AG04450 (cell line): ENCODE measurements around the gene LRP1B. TPM values are rescaled to one million over a fixed set of nuclear protein-coding genes. Genes with fewer than 3 reads are reported as not detected.

Experiments used
- CTCF ChIA-PET: fragments of 300-600, 350-600 bp; formaldehyde crosslinking; extraction: SDS; loops from one replicate; lab custom pipeline; 2022; ENCODE audit warnings: antibody characterized with exemption, inconsistent platforms; lab: Charles Lee
- POLR2A ChIA-PET: fragments of 350-600 bp; formaldehyde crosslinking; extraction: SDS; loops from one replicate; lab custom pipeline; 2021; ENCODE audit warnings: antibody characterized with exemption, inconsistent platforms; lab: Yijun Ruan, JAX
- DNase-seq: peaks from one replicate; pipeline ENCODE4 v3.0.0-alpha.2; 2011; ENCODE audit warnings: low read depth, low spot score
- H3K27ac ChIP-seq: one replicate; pipeline ENCODE4 v1.5.1; 2012; ENCODE audit warnings: low read depth, low read length, control low read depth
- H3K27me3 ChIP-seq: one replicate; pipeline ENCODE4 v1.6.0; 2012; ENCODE audit warnings: low read length; ENCODE audit not compliant: control insufficient read depth, insufficient read depth
- H3K4me3 ChIP-seq: 2 replicates; pipeline ENCODE4 v1.5.1; 2011; ENCODE audit warnings: mild to moderate bottlenecking, low read depth, low read length, control low read depth
- H3K9me3 ChIP-seq: 2 replicates; pipeline ENCODE4 v1.5.1; 2012; ENCODE audit warnings: low read length; ENCODE audit not compliant: control insufficient read depth, insufficient read depth
- CTCF ChIP-seq: IDR thresholded peaks from 2 replicates; pipeline ENCODE4 v1.5.1; 2011; ENCODE audit warnings: low read depth, low read length, control low read depth, inconsistent platforms
- polyA plus RNA-seq: library from polyadenylated mRNA; depleted of rRNA; stranded (reverse); fragments of >200 nt; gene quantifications from 2 replicates; pipeline ENCODE4 v1.2.3, GENCODE V29; 2011

LRP1B gene
- polyA plus RNA-seq, 1 experiment: 0.15 TPM

GRCh38 chr2:140257692-140258300, 1873.0 kb downstream of the LRP1B start:
- ChIA-PET POLR2A (no interaction called here), CTCF (no interaction called here)

GRCh38 chr2:140256080-140256479, 1874.7 kb downstream of the LRP1B start:
- TF ChIP-seq CTCF: no peak
- no peak overlapping the region for H3K27ac ChIP-seq
- no peak for DNase-seq
- H3K4me3 ChIP-seq: no peak overlapping the region
- H3K27me3 ChIP-seq: no peaks in the 10 kb centered on the region
- ChIA-PET POLR2A (no interaction called here), CTCF (interaction anchor here (0.6 kb wide), 1 partner anchor 1573 kb away, joined by 3 read pairs; no protein-coding TSS in a partner anchor)
- H3K9me3 ChIP-seq: no peaks in the 10 kb centered on the region

More at GRCh38 chr2:140257692-140258300, 1873.0 kb downstream of the LRP1B start:
- Histone ChIP-seq H3K27me3 (no peaks in the 10 kb centered on the region), H3K4me3 (no peak overlapping the region), H3K27ac (no peak overlapping the region), H3K9me3 (no peaks in the 10 kb centered on the region)
- no peak for DNase-seq
- TF ChIP-seq CTCF: no peak

GRCh38 chr2:140249821-140250220, 1881.0 kb downstream of the LRP1B start:
- Histone ChIP-seq H3K9me3 (no peaks in the 10 kb centered on the region), H3K27ac (no peak overlapping the region), H3K27me3 (no peaks in the 10 kb centered on the region), H3K4me3 (no peak overlapping the region)
- CTCF ChIA-PET: no interaction called here
- POLR2A ChIA-PET: no interaction called here
- no peak for DNase-seq
- TF ChIP-seq CTCF: no peak

- Histone ChIP-seq H3K4me3 (no peak overlapping the region), H3K27me3 (no peaks in the 10 kb centered on the region), H3K27ac (no peak overlapping the region), H3K9me3 (no peaks in the 10 kb centered on the region)
- DNase-seq: no peak
- CTCF ChIA-PET: no interaction called here
- POLR2A ChIA-PET: no interaction called here
- no peak for TF ChIP-seq CTCF
These were observed 1882.2 kb downstream of the LRP1B start for GRCh38 chr2:140248623-140249022.

GRCh38 chr2:140247451-140248195, 1883.2 kb downstream of the LRP1B start:
- Histone ChIP-seq H3K4me3 (no peak overlapping the region), H3K27me3 (no peaks in the 10 kb centered on the region), H3K27ac (no peak overlapping the region), H3K9me3 (no peaks in the 10 kb centered on the region)
- no peak for DNase-seq
- POLR2A ChIA-PET: no interaction called here
- no peak for TF ChIP-seq CTCF
- CTCF ChIA-PET: no interaction called here
